A549 (cell line): ENCODE results near the gene ZNF385D.

ENCODE experiments used
- CBX8 ChIP-seq: fragments of 200-600 bp; sonication (generic); IDR thresholded peaks from 2 replicates; pipeline ENCODE4 v1.6.1; 2016
- CTCF ChIP-seq: fragments of >200 bp; sonication (Bioruptor Twin); formaldehyde crosslinking; IDR thresholded peaks from 3 replicates; pipeline ENCODE4 v1.5.1; 2016
- EP300 ChIP-seq, 2 experiments: fragments of >200 bp; sonication (Bioruptor Twin); formaldehyde crosslinking; IDR thresholded peaks; 2 replicates in 1 of 2; 3 replicates in 1 of 2; pipeline ENCODE4 v1.6.1; 2016 to 2017
- FOXS1 ChIP-seq: fragments of 250-450 bp; sonication (Bioruptor Pico); IDR thresholded peaks from 2 replicates; pipeline ENCODE4 v1.5.0; 2020; ENCODE audit warnings: mild to moderate bottlenecking, moderate library complexity
- JUNB ChIP-seq: fragments of >200 bp; sonication (Bioruptor Twin); formaldehyde crosslinking; IDR thresholded peaks from 2 replicates; pipeline ENCODE4 v1.6.1; 2016
- KDM1A ChIP-seq: fragments of 200-600 bp; sonication (generic); IDR thresholded peaks from 2 replicates; pipeline ENCODE4 v1.6.1; 2016; ENCODE audit warnings: low read depth, mild to moderate bottlenecking
- POLR2A ChIP-seq: IDR thresholded peaks from 2 replicates; pipeline ENCODE4 v1.6.1; 2012; ENCODE audit warnings: mild to moderate bottlenecking, low read length
- REST ChIP-seq: fragments of 200-600 bp; sonication (generic); IDR thresholded peaks from 2 replicates; pipeline ENCODE4 v1.6.1; 2016; ENCODE audit warnings: antibody characterized with exemption, mild to moderate bottlenecking, moderate library complexity
- RFX5 ChIP-seq: fragments of 450-650 bp; IDR thresholded peaks from 2 replicates; pipeline ENCODE4 v1.7.1; 2014; ENCODE audit warnings: antibody characterized with exemption, mild to moderate bottlenecking, moderate library complexity

DNA sequence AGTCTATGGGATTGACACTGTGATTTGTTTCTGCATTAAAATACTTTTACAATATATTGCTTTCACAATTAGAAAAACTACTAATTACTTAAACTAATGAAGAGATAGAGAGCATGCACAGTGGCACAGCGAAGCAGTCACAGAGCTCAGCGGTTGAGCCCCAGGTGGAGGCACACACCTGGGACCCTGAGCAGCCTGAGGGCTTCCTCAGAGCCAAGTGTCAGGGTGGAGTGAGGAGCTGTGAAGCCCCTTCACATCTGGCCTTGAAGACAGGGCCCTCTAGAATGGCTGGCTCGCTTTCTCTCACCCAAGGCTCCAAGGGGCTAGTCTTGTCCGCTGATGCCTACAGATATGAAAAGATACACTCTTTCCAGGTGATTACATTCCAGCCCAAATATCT is 287.7 kb downstream of the ZNF385D start:
- TF ChIP-seq REST: no peak
- TF ChIP-seq JUNB: no peak
- TF ChIP-seq POLR2A: no peak
- no peak for TF ChIP-seq KDM1A
- TF ChIP-seq RFX5: no peak
- no peak for TF ChIP-seq CTCF
- TF ChIP-seq EP300 (IDR thresholded peaks at IDR 0.05): no peak
- TF ChIP-seq CBX8: no peak
- TF ChIP-seq FOXS1: no peak
